T-helper 2 cell (primary cell): ENCODE measurements around the gene ARHGAP24.
"Not testable (repeated sequence)": the region's sequence is repeated elsewhere in the genome, so short reads cannot be mapped to it uniquely, and the experiment has no call there.

ENCODE experiments used
- DNase-seq, 5 experiments: peaks; one replicate each; pipeline versions ENCODE4 v3.0.0 to v3.0.0-alpha.2; 2012 to 2022

The ARHGAP24 gene

GRCh38 chr4:85867271-85867670 lies 392.3 kb downstream of the ARHGAP24 start:
- no peak for DNase-seq

GRCh38 chr4:85869181-85869580 lies 394.2 kb downstream of the ARHGAP24 start:
- no peak for DNase-seq

GRCh38 chr4:85870298-85871083 lies 395.5 kb downstream of the ARHGAP24 start:
- DNase-seq, result no peak

GRCh38 chr4:85873566-85873965 lies 398.6 kb downstream of the ARHGAP24 start:
- no peak for DNase-seq

GRCh38 chr4:85879518-85879917 lies 404.6 kb downstream of the ARHGAP24 start:
- DNase-seq, result no peak

- DNase-seq, result no peak
These were observed 408.2 kb downstream of the ARHGAP24 start for GRCh38 chr4:85883180-85883579.

- DNase-seq, result no peak
These were observed 409.3 kb downstream of the ARHGAP24 start for GRCh38 chr4:85884251-85884650.

GRCh38 chr4:85886665-85887064 lies 411.7 kb downstream of the ARHGAP24 start:
- DNase-seq, result no peak

GRCh38 chr4:85889314-85889713 lies 414.4 kb downstream of the ARHGAP24 start:
- no peak for DNase-seq

- no peak for DNase-seq
These were observed 420.8 kb downstream of the ARHGAP24 start for GRCh38 chr4:85895755-85896154.

- DNase-seq, result no peak
These were observed 423.3 kb downstream of the ARHGAP24 start for GRCh38 chr4:85898231-85898630.

- DNase-seq, result no peak
These were observed 426.6 kb downstream of the ARHGAP24 start for GRCh38 chr4:85901500-85901899.

- DNase-seq, result not testable (repeated sequence)
These were observed 427.7 kb downstream of the ARHGAP24 start for GRCh38 chr4:85902647-85903046.

GRCh38 chr4:85905761-85906160 lies 430.8 kb downstream of the ARHGAP24 start:
- no peak for DNase-seq

- DNase-seq, result no peak
These were observed 432.1 kb downstream of the ARHGAP24 start for GRCh38 chr4:85907001-85907400.

GRCh38 chr4:85909851-85910250 lies 434.9 kb downstream of the ARHGAP24 start:
- DNase-seq, result no peak

- DNase-seq, result no peak
These were observed 436.0 kb downstream of the ARHGAP24 start for GRCh38 chr4:85910985-85911384.

GRCh38 chr4:85913931-85914694 lies 439.2 kb downstream of the ARHGAP24 start:
- no peak for DNase-seq

GRCh38 chr4:85915570-85915969 lies 440.6 kb downstream of the ARHGAP24 start:
- DNase-seq, result not testable (repeated sequence)

GRCh38 chr4:85919200-85919887 lies 444.4 kb downstream of the ARHGAP24 start:
- DNase-seq, result no peak

- no peak for DNase-seq
These were observed 450.1 kb downstream of the ARHGAP24 start for GRCh38 chr4:85925071-85925470.

- DNase-seq, result no peak
These were observed 454.0 kb downstream of the ARHGAP24 start for GRCh38 chr4:85928775-85929591.
